HCT116 (cell line): ENCODE results near the gene RAI2. TPM values are rescaled to one million over a fixed set of nuclear protein-coding genes. Genes with fewer than 3 reads are reported as not detected.

ENCODE experiments used
- ATAC-seq: fragments of 200-7000 bp; cut with Tn5 transposase; 2 replicates; pipeline ENCODE4 v1.9.1; 2020; ENCODE audit warnings: mild to moderate bottlenecking, moderate library complexity
- BruUV-seq: library from RNA; stranded (reverse); fragments of 400-500 nt; replicated peaks from 2 replicates; lab custom pipeline; 2021; lab: Mats Ljungman, UMichigan
- CTCF ChIA-PET: fragments of 300-600 bp; sonication (Branson Sonifier 250); formaldehyde crosslinking; loops from one replicate; lab custom pipeline; 2021; ENCODE audit warnings: antibody characterized with exemption; lab: Charles Lee
- POLR2A ChIA-PET: fragments of 300-600, 350-600 bp; sonication (Branson Sonifier 250); formaldehyde crosslinking; loops from one replicate; lab custom pipeline; 2021; ENCODE audit warnings: antibody characterized with exemption; lab: Charles Lee
- RAD21 ChIA-PET, 2 experiments: fragments of 300-600 bp; sonication (Branson Sonifier 250); formaldehyde crosslinking; loops; one replicate each; lab custom pipeline; 2023; ENCODE audit warnings: low total read pairs in 2 of 2; ENCODE audit not compliant: uncharacterized antibody in 2 of 2, unreplicated experiment in 2 of 2, low non-redundant PET in 1 of 2; lab: Charles Lee
- DNase-seq: peaks from one replicate; pipeline ENCODE4 v3.0.0-alpha.2; 2010; ENCODE audit warnings: low read depth, low spot score
- H2AFZ ChIP-seq: fragments of 200-600 bp; shearing (Covaris generic), sonication (generic); 2 replicates; pipeline ENCODE4 v1.6.1; 2017; ENCODE audit warnings: low read depth, mixed run types, mixed read lengths, antibody characterized with exemption, low read length; ENCODE audit not compliant: poor library complexity, severe bottlenecking
- H3K27ac ChIP-seq: 2 replicates; pipeline ENCODE4 v1.5.1; 2012; ENCODE audit warnings: low read depth, low read length
- H3K27me3 ChIP-seq: fragments of 200-600 bp; sonication (generic); 2 replicates; pipeline ENCODE4 v1.6.1; 2016; ENCODE audit warnings: mixed run types, low read length, mixed read lengths; ENCODE audit not compliant: insufficient read depth
- H3K36me3 ChIP-seq, 2 experiments: fragments of 200-500 bp in 1 of 2; fragments of 200-600 bp in 1 of 2; sonication (Bioruptor generic) in 1 of 2; sonication (generic) in 1 of 2; 2 replicates each; pipeline versions ENCODE4 v1.5.1 to v1.6.1; 2014 to 2016; ENCODE audit warnings: low read length in 2 of 2, inconsistent platforms in 1 of 2, mixed read lengths in 1 of 2, mixed run types in 1 of 2; ENCODE audit not compliant: insufficient read depth in 2 of 2, control insufficient read depth in 1 of 2
- H3K4me1 ChIP-seq, 2 experiments: fragments of 200-600 bp in 1 of 2; sonication (generic) in 1 of 2; 2 replicates each; pipeline versions ENCODE4 v1.5.1 to v1.6.1; 2012 to 2017; ENCODE audit warnings: low read length in 2 of 2, inconsistent platforms in 1 of 2, mild to moderate bottlenecking in 1 of 2, mixed read lengths in 1 of 2, mixed run types in 1 of 2, moderate library complexity in 1 of 2; ENCODE audit not compliant: insufficient read depth in 2 of 2, control insufficient read depth in 1 of 2
- H3K4me2 ChIP-seq: fragments of 200-600 bp; sonication (generic); 2 replicates; pipeline ENCODE4 v1.6.1; 2017; ENCODE audit warnings: mixed run types, low read length, mixed read lengths
- H3K4me3 ChIP-seq, 2 experiments: fragments of 200-600 bp in 1 of 2; sonication (generic) in 1 of 2; replicated peaks in 1 of 2; 2 replicates each; pipeline ENCODE4 v1.5.1; 2011 to 2016; ENCODE audit warnings: low read length in 2 of 2, control low read depth in 1 of 2, low read depth in 1 of 2, mild to moderate bottlenecking in 1 of 2, mixed read lengths in 1 of 2, mixed run types in 1 of 2
- H3K79me2 ChIP-seq: fragments of 200-600 bp; sonication (generic); 2 replicates; pipeline ENCODE4 v1.6.1; 2017; ENCODE audit warnings: mild to moderate bottlenecking, mixed run types, low read length, moderate library complexity, mixed read lengths; ENCODE audit not compliant: insufficient read depth
- H3K9ac ChIP-seq: fragments of 200-600 bp; sonication (generic); 2 replicates; pipeline ENCODE4 v1.6.1; 2016; ENCODE audit warnings: low read length, mixed read lengths
- H3K9me2 ChIP-seq: fragments of 200-600 bp; sonication (generic), shearing (Covaris generic); 2 replicates; pipeline ENCODE4 v1.6.1; 2017; ENCODE audit warnings: mixed run types, mild to moderate bottlenecking, moderate library complexity; ENCODE audit not compliant: insufficient read depth
- H3K9me3 ChIP-seq, 2 experiments: fragments of 200-500 bp in 1 of 2; fragments of 200-600 bp in 1 of 2; sonication (Bioruptor generic) in 1 of 2; sonication (generic) in 1 of 2; 2 replicates each; pipeline ENCODE4 v1.6.1; 2014 to 2017; ENCODE audit warnings: low read length in 2 of 2, mixed read lengths in 2 of 2, inconsistent platforms in 1 of 2, low read depth in 1 of 2, mild to moderate bottlenecking in 1 of 2, mixed run types in 1 of 2, moderate library complexity in 1 of 2; ENCODE audit not compliant: control insufficient read depth in 1 of 2, insufficient read depth in 1 of 2
- H4K20me1 ChIP-seq: fragments of 200-600 bp; sonication (generic), shearing (Covaris generic); 2 replicates; pipeline ENCODE4 v1.6.1; 2017; ENCODE audit warnings: mixed run types, mild to moderate bottlenecking, moderate library complexity; ENCODE audit not compliant: insufficient read depth
- CBX3 ChIP-seq: IDR thresholded peaks from 2 replicates; pipeline ENCODE4 v1.6.1; 2012; ENCODE audit warnings: low read depth
- CEBPB ChIP-seq: IDR thresholded peaks from 2 replicates; pipeline ENCODE4 v1.6.1; 2012; ENCODE audit warnings: low read depth
- EGR1 ChIP-seq: IDR thresholded peaks from 2 replicates; pipeline ENCODE4 v1.6.1; 2012; ENCODE audit warnings: low read depth
- ELF1 ChIP-seq: IDR thresholded peaks from 2 replicates; pipeline ENCODE4 v1.6.1; 2012; ENCODE audit warnings: low read depth, borderline replicate concordance
- EZH2 ChIP-seq: fragments of 200-600 bp; sonication (generic); IDR thresholded peaks from 2 replicates; pipeline ENCODE4 v1.6.1; 2017; ENCODE audit warnings: antibody characterized with exemption, mixed run types
- EZH2phosphoT487 ChIP-seq: fragments of 200-600 bp; IDR thresholded peaks from 2 replicates; pipeline ENCODE4 v1.6.1; 2018; ENCODE audit warnings: antibody characterized with exemption, borderline replicate concordance
- POLR2AphosphoS5 ChIP-seq: IDR thresholded peaks from 2 replicates; pipeline ENCODE4 v1.6.1; 2011; ENCODE audit warnings: mild to moderate bottlenecking, low read depth, low read length, moderate library complexity
- RAD21 ChIP-seq: IDR thresholded peaks from 2 replicates; pipeline ENCODE4 v1.6.1; 2012; ENCODE audit warnings: low read depth, mild to moderate bottlenecking
- SIN3A ChIP-seq: IDR thresholded peaks from 2 replicates; pipeline ENCODE4 v1.6.1; 2012; ENCODE audit warnings: low read depth
- SP1 ChIP-seq: IDR thresholded peaks from 2 replicates; pipeline ENCODE4 v1.6.1; 2012; ENCODE audit warnings: low read depth
- YY1 ChIP-seq: IDR thresholded peaks from 2 replicates; pipeline ENCODE4 v1.6.1; 2011; ENCODE audit warnings: low read length, low read depth, moderate library complexity, mild to moderate bottlenecking; ENCODE audit not compliant: insufficient replicate concordance; ENCODE audit errors: extremely low read depth
- ZFX ChIP-seq: fragments of 450-650 bp; IDR thresholded peaks from 2 replicates; pipeline ENCODE4 v1.6.1; 2017
- ZNF274 ChIP-seq: fragments of 200-500 bp; sonication (Bioruptor generic); IDR thresholded peaks from 2 replicates; pipeline ENCODE4 v1.6.1; 2014; ENCODE audit warnings: mild to moderate bottlenecking, low read depth, low read length, inconsistent platforms
- intact Hi-C: fragments of 100-400 bp; cut with micrococcal nuclease; formaldehyde crosslinking; loops from 2 replicates; pipeline ENCODE4 v1.10.0; 2022
- total RNA-seq: library from RNA; stranded (reverse); gene quantifications from one replicate; pipeline ENCODE4 v1.2.1, GENCODE V29; 2021; ENCODE audit not compliant: unreplicated experiment
- TF ChIP-seq, protein P1 (sequence below): IDR thresholded peaks from 2 replicates; pipeline ENCODE4 v1.6.1; 2012
- TF ChIP-seq, protein P2 (sequence below): IDR thresholded peaks from 2 replicates; pipeline ENCODE4 v1.6.1; 2012
- TF ChIP-seq, protein P3 (sequence below): IDR thresholded peaks from 2 replicates; pipeline ENCODE4 v1.6.1; 2011; ENCODE audit warnings: mild to moderate bottlenecking, low read length, moderate library complexity; ENCODE audit not compliant: insufficient replicate concordance; ENCODE audit errors: extremely low read depth
- TF ChIP-seq, protein P4 (sequence below), 3 experiments: fragments of 200-600 bp in 1 of 3; sonication (generic) in 1 of 3; IDR thresholded peaks in 2 of 3; conservative IDR thresholded peaks in 1 of 3; 2 replicates each; pipeline ENCODE4 v1.5.1; 2012 to 2017; ENCODE audit warnings: low read depth in 2 of 3, low read length in 2 of 3, antibody characterized with exemption in 1 of 3, borderline replicate concordance in 1 of 3, control low read depth in 1 of 3, mild to moderate bottlenecking in 1 of 3, mixed read lengths in 1 of 3, mixed run types in 1 of 3, moderate library complexity in 1 of 3; ENCODE audit not compliant: insufficient read depth in 1 of 3
- TF ChIP-seq, protein P5 (sequence below): IDR thresholded peaks from 2 replicates; pipeline ENCODE4 v1.6.1; 2012; ENCODE audit warnings: low read depth

The RAI2 gene
- total RNA-seq, 1 experiment from 2014 or later: not detected

DNA sequence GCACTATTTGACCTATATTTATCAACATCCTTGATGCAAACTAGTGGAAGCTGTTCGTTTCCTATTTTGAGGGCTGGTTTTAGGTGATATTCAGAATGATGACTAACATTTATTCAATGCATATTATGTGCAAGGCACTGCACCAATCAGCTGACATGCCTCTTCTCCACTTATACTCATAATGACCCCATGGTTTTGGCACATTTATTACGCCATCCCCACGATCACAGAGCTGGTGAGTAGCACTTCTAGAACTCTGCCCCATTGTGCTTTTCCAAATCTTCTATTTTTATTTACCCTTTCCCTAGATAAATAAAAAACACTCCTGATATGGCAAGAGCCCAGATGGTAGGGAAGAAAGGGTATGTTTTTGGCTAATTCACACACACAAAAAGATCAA lies 110.7 kb downstream of the RAI2 start:
- no TSS peak for BruUV-seq
- Histone ChIP-seq H2AFZ (no peak overlapping the region), H3K27me3 (no peaks in the 10 kb centered on the region), H3K9ac (no peak overlapping the region), H3K27ac (no peak overlapping the region), H3K4me3 (no peak overlapping the region), H3K9me2 (no peaks in the 10 kb centered on the region), H3K9me3 (no peaks in the 10 kb centered on the region), H3K79me2 (no peaks in the 10 kb centered on the region), H3K4me2 (no peak overlapping the region), H3K4me1 (no peaks in the 10 kb centered on the region), H4K20me1 (no peaks in the 10 kb centered on the region), H3K36me3 (no peaks in the 10 kb centered on the region; a peak in 1 of 4 replicates)
- intact Hi-C loops: no loop called here
- no peak for DNase-seq
- POLR2A ChIA-PET: interaction anchor here (0.5 kb wide), 1 partner anchor 13 kb away, joined by 3 read pairs; the partner anchor contains the start of gene SCML1
- RAD21 ChIA-PET: no interaction called here
- ATAC-seq: no peak
- CTCF ChIA-PET: no interaction called here
- TF ChIP-seq, protein P1, sequence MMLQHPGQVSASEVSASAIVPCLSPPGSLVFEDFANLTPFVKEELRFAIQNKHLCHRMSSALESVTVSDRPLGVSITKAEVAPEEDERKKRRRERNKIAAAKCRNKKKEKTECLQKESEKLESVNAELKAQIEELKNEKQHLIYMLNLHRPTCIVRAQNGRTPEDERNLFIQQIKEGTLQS: no peak
- TF ChIP-seq EZH2 (no peak), CBX3 (no peak), YY1 (no peak), SIN3A (no peak), CEBPB (no peak), ZNF274 (no peak), ELF1 (no peak), EZH2phosphoT487 (no peak), SP1 (no peak), RAD21 (no peak), ZFX (no peak), POLR2AphosphoS5 (no peak), EGR1 (no peak)
- TF ChIP-seq, protein P2, sequence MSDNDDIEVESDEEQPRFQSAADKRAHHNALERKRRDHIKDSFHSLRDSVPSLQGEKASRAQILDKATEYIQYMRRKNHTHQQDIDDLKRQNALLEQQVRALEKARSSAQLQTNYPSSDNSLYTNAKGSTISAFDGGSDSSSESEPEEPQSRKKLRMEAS: no peak
- TF ChIP-seq, protein P3, sequence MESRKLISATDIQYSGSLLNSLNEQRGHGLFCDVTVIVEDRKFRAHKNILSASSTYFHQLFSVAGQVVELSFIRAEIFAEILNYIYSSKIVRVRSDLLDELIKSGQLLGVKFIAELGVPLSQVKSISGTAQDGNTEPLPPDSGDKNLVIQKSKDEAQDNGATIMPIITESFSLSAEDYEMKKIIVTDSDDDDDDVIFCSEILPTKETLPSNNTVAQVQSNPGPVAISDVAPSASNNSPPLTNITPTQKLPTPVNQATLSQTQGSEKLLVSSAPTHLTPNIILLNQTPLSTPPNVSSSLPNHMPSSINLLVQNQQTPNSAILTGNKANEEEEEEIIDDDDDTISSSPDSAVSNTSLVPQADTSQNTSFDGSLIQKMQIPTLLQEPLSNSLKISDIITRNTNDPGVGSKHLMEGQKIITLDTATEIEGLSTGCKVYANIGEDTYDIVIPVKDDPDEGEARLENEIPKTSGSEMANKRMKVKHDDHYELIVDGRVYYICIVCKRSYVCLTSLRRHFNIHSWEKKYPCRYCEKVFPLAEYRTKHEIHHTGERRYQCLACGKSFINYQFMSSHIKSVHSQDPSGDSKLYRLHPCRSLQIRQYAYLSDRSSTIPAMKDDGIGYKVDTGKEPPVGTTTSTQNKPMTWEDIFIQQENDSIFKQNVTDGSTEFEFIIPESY: no peak
- TF ChIP-seq, protein P4, sequence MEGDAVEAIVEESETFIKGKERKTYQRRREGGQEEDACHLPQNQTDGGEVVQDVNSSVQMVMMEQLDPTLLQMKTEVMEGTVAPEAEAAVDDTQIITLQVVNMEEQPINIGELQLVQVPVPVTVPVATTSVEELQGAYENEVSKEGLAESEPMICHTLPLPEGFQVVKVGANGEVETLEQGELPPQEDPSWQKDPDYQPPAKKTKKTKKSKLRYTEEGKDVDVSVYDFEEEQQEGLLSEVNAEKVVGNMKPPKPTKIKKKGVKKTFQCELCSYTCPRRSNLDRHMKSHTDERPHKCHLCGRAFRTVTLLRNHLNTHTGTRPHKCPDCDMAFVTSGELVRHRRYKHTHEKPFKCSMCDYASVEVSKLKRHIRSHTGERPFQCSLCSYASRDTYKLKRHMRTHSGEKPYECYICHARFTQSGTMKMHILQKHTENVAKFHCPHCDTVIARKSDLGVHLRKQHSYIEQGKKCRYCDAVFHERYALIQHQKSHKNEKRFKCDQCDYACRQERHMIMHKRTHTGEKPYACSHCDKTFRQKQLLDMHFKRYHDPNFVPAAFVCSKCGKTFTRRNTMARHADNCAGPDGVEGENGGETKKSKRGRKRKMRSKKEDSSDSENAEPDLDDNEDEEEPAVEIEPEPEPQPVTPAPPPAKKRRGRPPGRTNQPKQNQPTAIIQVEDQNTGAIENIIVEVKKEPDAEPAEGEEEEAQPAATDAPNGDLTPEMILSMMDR (IDR thresholded peaks at IDR 0.05 in 2 of 3, conservative IDR thresholded peaks at IDR 0.05 in 1 of 3; ENCODE audit: borderline replicate concordance in 1 of 3, insufficient read depth in 1 of 3, low read depth in 2 of 3, low read length in 2 of 3): no peak
- TF ChIP-seq, protein P5, sequence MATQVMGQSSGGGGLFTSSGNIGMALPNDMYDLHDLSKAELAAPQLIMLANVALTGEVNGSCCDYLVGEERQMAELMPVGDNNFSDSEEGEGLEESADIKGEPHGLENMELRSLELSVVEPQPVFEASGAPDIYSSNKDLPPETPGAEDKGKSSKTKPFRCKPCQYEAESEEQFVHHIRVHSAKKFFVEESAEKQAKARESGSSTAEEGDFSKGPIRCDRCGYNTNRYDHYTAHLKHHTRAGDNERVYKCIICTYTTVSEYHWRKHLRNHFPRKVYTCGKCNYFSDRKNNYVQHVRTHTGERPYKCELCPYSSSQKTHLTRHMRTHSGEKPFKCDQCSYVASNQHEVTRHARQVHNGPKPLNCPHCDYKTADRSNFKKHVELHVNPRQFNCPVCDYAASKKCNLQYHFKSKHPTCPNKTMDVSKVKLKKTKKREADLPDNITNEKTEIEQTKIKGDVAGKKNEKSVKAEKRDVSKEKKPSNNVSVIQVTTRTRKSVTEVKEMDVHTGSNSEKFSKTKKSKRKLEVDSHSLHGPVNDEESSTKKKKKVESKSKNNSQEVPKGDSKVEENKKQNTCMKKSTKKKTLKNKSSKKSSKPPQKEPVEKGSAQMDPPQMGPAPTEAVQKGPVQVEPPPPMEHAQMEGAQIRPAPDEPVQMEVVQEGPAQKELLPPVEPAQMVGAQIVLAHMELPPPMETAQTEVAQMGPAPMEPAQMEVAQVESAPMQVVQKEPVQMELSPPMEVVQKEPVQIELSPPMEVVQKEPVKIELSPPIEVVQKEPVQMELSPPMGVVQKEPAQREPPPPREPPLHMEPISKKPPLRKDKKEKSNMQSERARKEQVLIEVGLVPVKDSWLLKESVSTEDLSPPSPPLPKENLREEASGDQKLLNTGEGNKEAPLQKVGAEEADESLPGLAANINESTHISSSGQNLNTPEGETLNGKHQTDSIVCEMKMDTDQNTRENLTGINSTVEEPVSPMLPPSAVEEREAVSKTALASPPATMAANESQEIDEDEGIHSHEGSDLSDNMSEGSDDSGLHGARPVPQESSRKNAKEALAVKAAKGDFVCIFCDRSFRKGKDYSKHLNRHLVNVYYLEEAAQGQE: no peak
